NCI-H82 treated with DMSO at 0.1 percent for 48 hours (cell line): ENCODE data around the gene LCN9.

Experiments used
- DNase-seq: peaks from one replicate; lab custom pipeline; 2025; ENCODE audit not compliant: unreplicated experiment; lab: John Stamatoyannopoulos, UW

LCN9 gene

GRCh38 chr9:135696446-135696845 is 33.3 kb downstream of the LCN9 start:
- DNase-seq = no peak

- DNase-seq = no peak
These were observed 34.1 kb downstream of the LCN9 start for GRCh38 chr9:135697226-135697625.

- DNase-seq = no peak
These were observed 35.1 kb downstream of the LCN9 start for GRCh38 chr9:135698236-135698635.

GRCh38 chr9:135698767-135699166 is 35.7 kb downstream of the LCN9 start:
- DNase-seq = no peak

GRCh38 chr9:135699440-135699839 is 36.3 kb downstream of the LCN9 start, which contains the start of gene SOHLH1:
SOHLH1 (minus strand) TSS chr9:135699481; CDS start chr9:135699467, 14 bp downstream.
- no peak for DNase-seq

- DNase-seq = no peak
These were observed 37.4 kb downstream of the LCN9 start for GRCh38 chr9:135700525-135700924.

- DNase-seq = no peak
These were observed 38.2 kb downstream of the LCN9 start for GRCh38 chr9:135701067-135701958.

GRCh38 chr9:135701959-135702721 is 39.0 kb downstream of the LCN9 start, which contains the start of gene KCNT1:
KCNT1 (plus strand) TSS chr9:135702185; CDS start chr9:135702259, 74 bp downstream.
- no peak for DNase-seq

- DNase-seq = no peak
These were observed 40.6 kb downstream of the LCN9 start for GRCh38 chr9:135703726-135704125.

- no peak for DNase-seq
These were observed 41.4 kb downstream of the LCN9 start for GRCh38 chr9:135704483-135704882.

GRCh38 chr9:135705376-135705775 is 42.3 kb downstream of the LCN9 start:
- no peak for DNase-seq

GRCh38 chr9:135706288-135706687 is 43.2 kb downstream of the LCN9 start:
- no peak for DNase-seq

GRCh38 chr9:135707252-135708138 is 44.4 kb downstream of the LCN9 start:
- DNase-seq = no peak

GRCh38 chr9:135708164-135708563 is 45.1 kb downstream of the LCN9 start:
- no peak for DNase-seq

- no peak for DNase-seq
These were observed 48.3 kb downstream of the LCN9 start for GRCh38 chr9:135711391-135711790.

GRCh38 chr9:135711881-135712280 is 48.8 kb downstream of the LCN9 start:
- no peak for DNase-seq

GRCh38 chr9:135712613-135713295 is 49.6 kb downstream of the LCN9 start:
- no peak for DNase-seq

- no peak for DNase-seq
These were observed 51.3 kb downstream of the LCN9 start for GRCh38 chr9:135714242-135715055.

- no peak for DNase-seq
These were observed 52.0 kb downstream of the LCN9 start for GRCh38 chr9:135715056-135715595.
